Measurements from ENCODE around the gene C1orf226.
"Not testable (repeated sequence)": the region's sequence is repeated elsewhere in the genome, so short reads cannot be mapped to it uniquely, and the experiment has no call there.

Gene C1orf226, protein sequence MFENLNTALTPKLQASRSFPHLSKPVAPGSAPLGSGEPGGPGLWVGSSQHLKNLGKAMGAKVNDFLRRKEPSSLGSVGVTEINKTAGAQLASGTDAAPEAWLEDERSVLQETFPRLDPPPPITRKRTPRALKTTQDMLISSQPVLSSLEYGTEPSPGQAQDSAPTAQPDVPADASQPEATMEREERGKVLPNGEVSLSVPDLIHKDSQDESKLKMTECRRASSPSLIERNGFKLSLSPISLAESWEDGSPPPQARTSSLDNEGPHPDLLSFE

DNA sequence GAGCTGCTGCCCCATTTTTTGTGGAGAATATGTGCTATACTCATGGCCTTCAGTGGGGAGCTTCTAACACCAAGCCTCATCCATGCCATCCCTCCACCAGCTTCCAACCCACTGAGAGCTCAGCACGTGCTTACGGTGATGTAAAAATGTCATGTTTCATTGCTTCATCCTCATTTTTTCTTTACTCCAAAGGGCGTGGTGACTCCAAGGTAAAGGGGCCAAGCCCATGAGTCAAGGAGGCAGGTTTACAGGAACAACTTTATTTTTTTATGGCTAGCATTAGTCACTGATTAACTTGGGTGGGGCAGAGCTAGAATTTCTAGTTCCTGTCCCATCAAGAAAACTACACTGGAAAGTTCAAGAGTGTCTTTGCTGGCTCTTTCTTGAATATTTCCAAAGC is at the start of gene C1orf226:
Gene C1orf226, plus strand, starts transcription at position 346 of the 400 bp plus-strand sequence. CDS start 174 bp downstream, outside the sequence.
- DNase-seq = no peak

- no peak for DNase-seq
Measured at GRCh38 chr1:162333991-162334390, 47.5 kb upstream of the C1orf226 start.

DNA sequence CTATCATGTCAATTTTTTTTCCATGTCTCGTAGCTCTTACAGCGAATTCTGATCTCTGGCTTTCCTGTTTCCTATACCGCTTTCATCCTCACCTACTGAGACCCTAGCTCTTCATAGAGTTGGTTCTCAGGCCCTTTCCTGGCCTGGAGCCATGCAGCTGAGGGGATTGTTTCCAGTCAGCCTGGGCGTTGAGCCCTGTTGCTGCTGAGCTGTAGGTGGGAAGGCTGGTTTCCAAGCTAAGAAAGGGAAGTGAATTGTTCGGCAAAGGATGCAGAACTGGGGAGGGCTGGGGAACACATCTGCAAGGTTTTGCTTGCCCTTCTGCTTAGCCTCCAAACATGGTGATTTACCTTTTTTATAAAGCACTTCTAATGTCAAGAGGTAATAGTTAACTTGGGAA is 46.4 kb upstream of the C1orf226 start:
- no peak for DNase-seq

- DNase-seq = no peak
Measured at GRCh38 chr1:162336621-162337285, 44.8 kb upstream of the C1orf226 start.

DNA sequence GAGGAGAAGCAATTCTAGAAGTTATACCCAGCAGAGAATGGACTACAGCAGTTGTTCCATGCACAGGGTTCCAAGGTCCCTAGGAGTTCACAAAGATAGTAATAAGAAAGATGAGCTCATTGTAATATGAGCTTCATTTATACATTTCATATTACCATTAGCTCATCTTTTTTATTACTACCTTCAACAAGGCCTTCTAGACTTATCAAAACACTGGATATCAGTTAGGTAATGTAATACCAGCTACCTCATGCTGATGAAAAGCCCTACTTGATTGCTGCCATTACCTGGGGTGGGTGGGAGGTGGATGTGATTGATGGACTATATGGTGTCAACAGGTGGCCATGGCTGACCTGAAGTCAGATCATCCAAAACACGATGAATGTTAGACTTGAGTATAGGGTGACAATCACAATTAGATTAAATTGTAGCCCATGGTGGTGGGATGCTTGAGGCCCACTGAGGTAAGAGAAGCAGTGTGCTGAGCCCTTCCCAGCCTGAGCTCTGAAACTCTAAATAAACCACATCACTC is 39.0 kb upstream of the C1orf226 start:
- no peak for DNase-seq

DNA sequence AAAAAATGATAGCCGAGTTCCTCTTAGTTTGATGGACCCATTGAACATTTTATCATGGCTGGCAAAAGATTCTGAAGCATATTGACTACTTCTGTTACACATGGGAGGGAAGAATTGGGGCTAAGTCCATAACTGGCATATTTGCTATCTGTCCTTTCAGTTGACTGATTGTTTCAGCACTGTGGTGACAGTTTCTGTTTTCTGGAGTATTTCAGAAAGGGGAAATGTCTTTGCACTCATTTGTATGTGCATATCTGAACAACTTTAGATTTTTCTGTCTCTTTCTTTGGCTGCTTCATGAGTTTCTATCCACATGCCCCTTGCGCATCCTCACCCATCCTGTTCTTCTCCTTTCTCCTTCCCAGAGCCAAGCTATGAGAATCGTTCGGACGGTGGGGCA is 38.1 kb upstream of the C1orf226 start:
- DNase-seq = no peak

GRCh38 chr1:162347281-162347680 is 34.2 kb upstream of the C1orf226 start:
- DNase-seq = no peak

DNA sequence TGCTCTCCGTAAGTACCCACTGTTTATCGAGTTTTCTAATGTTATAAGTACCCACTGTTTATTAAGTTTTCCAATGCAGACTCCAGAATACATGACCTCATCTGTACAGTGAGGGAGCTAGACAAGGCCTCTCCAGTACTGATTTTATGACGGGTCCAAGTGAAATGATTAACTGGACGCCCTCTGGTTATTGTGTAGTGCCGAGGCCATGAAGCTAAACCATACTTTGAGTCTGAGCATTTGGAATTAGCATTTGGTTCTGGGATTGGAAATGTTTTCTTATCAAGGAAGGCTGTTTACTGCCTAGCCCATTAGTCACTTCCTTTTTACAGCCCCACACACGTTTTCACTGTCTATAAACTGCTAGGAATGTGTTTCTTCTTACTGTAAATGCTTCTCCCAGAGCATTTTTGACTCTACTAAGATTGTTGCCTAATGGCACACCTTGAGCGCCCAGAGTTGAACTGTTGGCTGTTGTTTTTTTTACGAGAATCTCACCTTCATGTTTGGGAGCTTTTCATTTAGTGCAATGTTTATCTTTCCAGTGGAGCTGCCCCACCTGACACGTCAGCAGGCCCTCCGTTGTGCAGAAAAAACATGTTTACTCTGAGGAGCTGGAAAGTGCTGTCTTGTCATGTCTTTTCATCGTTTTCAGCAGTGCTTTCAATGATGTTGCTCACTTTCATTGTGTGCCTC is 31.7 kb upstream of the C1orf226 start:
- no peak for DNase-seq

GRCh38 chr1:162351246-162351842 is 30.2 kb upstream of the C1orf226 start:
- no peak for DNase-seq

DNA sequence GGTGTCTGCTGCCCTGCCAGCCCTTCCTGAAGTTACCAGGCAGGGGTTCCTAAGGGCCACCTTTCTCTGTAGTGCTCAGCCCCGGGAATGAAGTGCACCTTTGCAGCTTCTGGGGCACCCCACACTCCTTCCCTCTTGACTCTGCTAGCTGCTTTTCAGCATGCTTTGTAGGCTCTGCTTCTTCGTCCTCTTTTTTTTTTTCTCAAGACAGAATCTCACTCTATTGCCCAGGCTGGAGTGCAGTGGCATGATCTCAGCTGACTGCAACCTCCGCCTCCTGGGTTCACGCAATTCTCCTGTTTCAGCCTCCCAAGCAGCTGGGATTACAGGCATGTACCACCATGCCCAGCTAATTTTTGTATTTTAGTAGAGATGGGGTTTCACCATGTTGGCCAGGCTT is 29.7 kb upstream of the C1orf226 start:
- not testable (repeated sequence) for DNase-seq

- no peak for DNase-seq
Measured at GRCh38 chr1:162353078-162353477, 28.4 kb upstream of the C1orf226 start.

- no peak for DNase-seq
Measured at GRCh38 chr1:162353702-162354101, 27.8 kb upstream of the C1orf226 start.

GRCh38 chr1:162357681-162358266 is 23.8 kb upstream of the C1orf226 start:
- DNase-seq = peak; percentile 32

DNA sequence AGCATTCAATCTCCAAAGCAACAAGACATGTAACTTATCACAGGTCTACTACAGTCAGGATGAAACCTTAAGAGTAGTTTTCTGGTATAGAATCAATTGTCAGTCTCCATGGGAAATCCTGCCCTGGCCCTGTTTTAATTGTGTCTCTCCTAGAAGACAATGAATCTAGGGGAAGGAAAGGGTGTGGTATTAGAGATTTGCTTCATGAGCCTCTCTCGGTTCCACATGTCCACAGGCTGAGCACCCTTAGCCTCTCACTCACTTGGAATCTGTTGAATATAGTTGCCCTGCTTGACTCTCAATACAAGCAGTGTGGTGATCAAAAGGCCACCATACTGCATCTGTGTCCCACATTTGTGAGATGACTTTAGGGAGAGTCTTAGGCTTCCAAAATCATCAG is 22.6 kb upstream of the C1orf226 start:
- DNase-seq = no peak

- no peak for DNase-seq
Measured at GRCh38 chr1:162359523-162360236, 21.8 kb upstream of the C1orf226 start.

GRCh38 chr1:162360237-162360873 is 21.2 kb upstream of the C1orf226 start:
- no peak for DNase-seq

DNA sequence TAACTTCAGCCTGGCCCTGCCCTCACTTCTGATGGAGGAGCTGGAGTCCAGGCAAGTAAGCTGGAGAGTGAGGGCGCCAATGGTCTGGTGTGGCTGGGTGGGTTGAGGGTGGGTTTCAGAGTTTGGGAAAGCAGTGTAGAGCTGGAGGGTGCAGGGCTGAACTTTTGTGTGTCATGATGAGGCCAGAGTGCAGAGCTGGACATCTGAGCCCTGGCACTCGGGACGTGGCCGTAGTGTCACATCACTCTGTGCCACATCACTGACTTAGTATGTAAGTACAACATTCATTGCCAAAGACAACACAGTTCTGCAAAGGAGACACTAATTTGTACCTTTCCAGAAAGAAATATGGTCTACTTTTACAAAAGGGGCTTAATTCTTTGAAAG is 20.7 kb upstream of the C1orf226 start:
- no peak for DNase-seq

- no peak for DNase-seq
Measured at GRCh38 chr1:162361349-162361748, 20.2 kb upstream of the C1orf226 start.

GRCh38 chr1:162363823-162364222 is 17.7 kb upstream of the C1orf226 start:
- no peak for DNase-seq

DNA sequence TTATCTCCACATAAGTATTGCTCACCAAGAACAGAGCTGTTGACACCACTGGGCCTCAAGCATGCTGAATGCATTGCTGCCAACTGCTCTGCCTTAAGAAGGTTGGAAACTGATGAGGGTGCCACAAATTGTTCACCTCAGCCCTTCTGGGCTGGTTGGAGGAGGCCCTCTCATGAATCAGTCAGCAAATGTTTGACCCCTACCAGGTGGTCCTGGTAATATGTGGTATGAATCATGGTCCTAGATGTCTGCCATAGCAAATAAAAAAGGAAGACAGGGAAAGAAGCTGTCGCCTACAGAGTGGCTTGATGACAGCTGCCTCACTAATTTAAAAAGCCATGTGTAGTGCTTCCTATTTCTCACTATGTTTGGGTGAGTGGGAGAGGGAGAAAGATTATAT is 17.0 kb upstream of the C1orf226 start:
- no peak for DNase-seq

DNA sequence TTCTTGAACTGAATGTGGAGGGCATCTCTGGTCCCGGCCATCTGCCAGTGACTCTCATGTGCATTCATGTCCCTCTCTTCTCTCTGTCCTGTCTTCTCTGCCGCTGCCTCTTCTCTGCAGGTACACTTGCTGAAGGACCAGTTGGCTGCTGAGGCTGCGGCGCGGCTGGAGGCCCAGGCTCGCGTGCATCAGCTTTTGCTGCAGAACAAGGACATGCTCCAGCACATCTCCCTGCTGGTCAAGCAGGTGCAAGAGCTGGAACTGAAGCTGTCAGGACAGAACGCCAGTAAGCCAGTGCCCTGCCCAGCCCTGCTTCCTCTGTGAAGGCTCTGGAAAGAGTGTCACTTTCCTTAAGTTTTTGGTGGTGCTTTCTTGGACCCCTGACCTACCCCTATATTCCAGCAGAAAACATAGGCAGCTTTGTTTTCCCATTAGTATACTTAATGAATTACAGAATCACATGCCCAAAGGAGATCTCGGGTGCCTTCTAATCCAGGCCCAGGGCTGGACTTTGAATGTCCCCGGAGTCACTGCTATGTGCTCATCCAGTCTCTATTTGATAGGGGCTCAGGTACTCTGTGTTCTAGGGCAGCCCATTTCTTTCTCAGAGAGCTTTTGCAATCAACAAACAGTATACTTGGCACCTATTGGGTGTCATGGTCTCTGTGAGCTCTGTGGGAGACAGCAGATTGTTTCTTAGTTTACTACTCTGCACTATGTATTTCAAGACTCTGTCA is 16.1 kb upstream of the C1orf226 start:
- DNase-seq = no peak

All from NCI-H2029 treated with DMSO at 0.1 percent for 48 hours (cell line).